ENCODE results near the gene SUN5. TPM values are rescaled to one million over a fixed set of nuclear protein-coding genes. Genes with fewer than 3 reads are reported as not detected.

Gene SUN5
- total and polyA plus RNA-seq, 2 of the 8 experiments (the other 6 are each of a cell fraction or from before 2014, with no cell fraction given) = not detected

DNA sequence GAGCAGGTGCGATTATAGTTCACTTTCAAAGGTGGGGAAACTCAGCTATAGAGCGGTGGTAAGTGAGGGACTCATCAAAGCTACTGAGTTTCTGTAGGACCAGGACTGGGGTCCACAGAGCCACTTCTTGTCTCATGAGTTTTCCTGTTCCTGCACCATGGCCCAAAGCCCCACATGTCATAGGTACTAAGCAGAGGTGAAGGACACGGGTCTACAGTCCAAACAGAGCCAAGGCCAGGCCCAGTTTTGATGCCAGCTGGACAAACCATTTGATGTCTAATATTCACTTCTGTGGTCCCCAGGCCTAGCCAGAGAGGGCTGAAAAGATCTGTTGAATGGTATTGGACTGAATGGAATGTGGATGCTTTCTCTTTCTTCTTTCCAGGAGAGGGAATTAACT lies 38.2 kb upstream of the SUN5 start:
- H3K79me2 ChIP-seq (ENCODE audit: control insufficient read depth in 1 of 2, insufficient read depth in 2 of 2, low read length in 2 of 2) = no peaks in the 10 kb centered on the region
- no peaks in the 10 kb centered on the region for H4K20me1 ChIP-seq (replicated peaks in 1 of 2; ENCODE audit: control insufficient read depth in 1 of 2, insufficient read depth in 2 of 2, low read length in 2 of 2)
- H3K18ac ChIP-seq (ENCODE audit: extremely low read depth, low read length) = no peak overlapping the region
- no peak overlapping the region for H2BK20ac ChIP-seq (ENCODE audit: low read length)
- H3K27me3 ChIP-seq (replicated peaks in 1 of 4; ENCODE audit: control insufficient read depth in 3 of 4, extremely low read depth in 1 of 4, insufficient read depth in 3 of 4, low read length in 3 of 4) = peaks cover 0 to 3% (median 0%) of the 10 kb centered on the region in 4 experiments; a peak in 1 of 7 replicates
- no peak overlapping the region for H2BK120ac ChIP-seq (replicated peaks; ENCODE audit: low read depth, low read length)
- H2AFZ ChIP-seq (ENCODE audit: low read length) = no peak overlapping the region
- no peak overlapping the region for H2BK5ac ChIP-seq (ENCODE audit: low read depth, low read length)
- FAIRE-seq (no peak), DNase-seq (ENCODE audit: low read depth in 1 of 2, low spot score in 2 of 2) (no peak)
- H2BK12ac ChIP-seq (ENCODE audit: low read depth, low read length) = no peak overlapping the region
- POLR2A ChIA-PET (ENCODE audit: partially characterized antibody) = interaction anchor here (1.2 kb wide), 1 partner anchor 30 kb away, joined by 3 read pairs; no protein-coding TSS in a partner anchor
- H3K36me3 ChIP-seq (ENCODE audit: control insufficient read depth in 2 of 4, insufficient read depth in 4 of 4, low read length in 3 of 4) = no peaks in the 10 kb centered on the region
- no peak overlapping the region for H3K4me3 ChIP-seq (ENCODE audit: extremely low read depth in 1 of 4, insufficient read depth in 2 of 4, low read depth in 3 of 4, low read length in 4 of 4)
- H3K4me1 ChIP-seq (replicated peaks in 1 of 4; ENCODE audit: control insufficient read depth in 3 of 4, insufficient read depth in 4 of 4, low read length in 3 of 4) = no peaks in the 10 kb centered on the region
- CTCF ChIA-PET (ENCODE audit: partially characterized antibody) = interaction anchor here (0.7 to 2.0 kb wide), 8 partner anchors 12 to 169 kb away, joined by 3 to 4 read pairs (median 4); partner anchors contain the start of genes BPIFB3 and SUN5
- no peak overlapping the region for H4K5ac ChIP-seq (ENCODE audit: insufficient read length, low read depth, low read length)
- H3K4ac ChIP-seq (replicated peaks; ENCODE audit: insufficient read length, low read depth, low read length) = no peak overlapping the region
- no peak overlapping the region for H3K56ac ChIP-seq (replicated peaks; ENCODE audit: insufficient read length, low read depth, low read length)
- no peak overlapping the region for H4K8ac ChIP-seq (ENCODE audit: extremely low read depth, insufficient read depth, low read length)
- peaks cover 7% of the 10 kb centered on the region; the same call in 1 of the 2 replicates for H3K23me2 ChIP-seq (ENCODE audit: low read depth, low read length)
- 79% methylated on average over 3 of the region's 3 CpGs; no CpG with 5 or more reads in 1 of the 2 experiments for WGBS, 2 experiments (ENCODE audit: extremely low coverage in 1 of 2, insufficient coverage in 1 of 2, insufficient read length in 1 of 2, insufficient replicate concordance in 2 of 2, low coverage in 1 of 2, low lambda C conversion rate in 2 of 2, missing lambda C conversion rate in 1 of 2)
- TF ChIP-seq KDM5A (IDR thresholded peaks at IDR 0.05; ENCODE audit: low read length) (no peak), RXRA (IDR thresholded peaks at IDR 0.05; ENCODE audit: insufficient read depth, low read depth, low read length) (no peak), CREB1 (IDR thresholded peaks at IDR 0.05) (no peak), POLR2AphosphoS5 (IDR thresholded peaks at IDR 0.05; ENCODE audit: low read depth, low read length) (no peak), BACH1 (IDR thresholded peaks at IDR 0.05; ENCODE audit: low read length) (no peak), CHD2 (IDR thresholded peaks at IDR 0.05; ENCODE audit: low read length) (no peak), FOSL1 (IDR thresholded peaks at IDR 0.05; ENCODE audit: insufficient read depth, low read depth, low read length) (no peak), POLR2A (IDR thresholded peaks at IDR 0.05; ENCODE audit: control extremely low read depth in 1 of 2, low read depth in 2 of 2, low read length in 2 of 2) (no peak)
- TF ChIP-seq, protein P1, sequence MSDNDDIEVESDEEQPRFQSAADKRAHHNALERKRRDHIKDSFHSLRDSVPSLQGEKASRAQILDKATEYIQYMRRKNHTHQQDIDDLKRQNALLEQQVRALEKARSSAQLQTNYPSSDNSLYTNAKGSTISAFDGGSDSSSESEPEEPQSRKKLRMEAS (IDR thresholded peaks at IDR 0.05) = no peak
- no peaks in the 10 kb centered on the region for H3K79me1 ChIP-seq (ENCODE audit: low read depth, low read length)
- H3K9me3 ChIP-seq (ENCODE audit: insufficient read depth in 2 of 2, low read depth in 1 of 2, low read length in 1 of 2) = peaks cover 3 to 15% of the 10 kb centered on the region in 2 experiments; a peak in 2 of 4 replicates
- no peak overlapping the region for H3K23ac ChIP-seq (ENCODE audit: insufficient read length)
- no peak overlapping the region for H3K27ac ChIP-seq (ENCODE audit: low read depth, low read length)
- no peak overlapping the region for H2AK5ac ChIP-seq (ENCODE audit: low read depth, low read length)
- H2BK15ac ChIP-seq (ENCODE audit: low read length) = no peak overlapping the region
- H3K14ac ChIP-seq (ENCODE audit: insufficient read length) = no peak overlapping the region
- no peak overlapping the region for H4K91ac ChIP-seq (replicated peaks; ENCODE audit: insufficient read length, low read length)
- no peak overlapping the region for H3K4me2 ChIP-seq (ENCODE audit: insufficient read depth in 1 of 2, low read depth in 2 of 2, low read length in 2 of 2)
- no peak overlapping the region for H3K9ac ChIP-seq (replicated peaks in 1 of 4; ENCODE audit: extremely low read depth in 1 of 4, low read depth in 3 of 4, low read length in 3 of 4)
